ENCODE results near the gene MED22. TPM values are rescaled to one million over a fixed set of nuclear protein-coding genes. Genes with fewer than 3 reads are reported as not detected.

MED22 gene
- total and polyA plus RNA-seq, 2 experiments from 2014 or later = 20.9 to 85.7 TPM

GRCh38 chr9:133348718-133349573, 1.0 kb upstream of the MED22 start:
- ATAC-seq (no peak), DNase-seq (ENCODE audit: low spot score) (no peak)
- Histone ChIP-seq H3K4me1 (ENCODE audit: insufficient read depth) (peaks cover 20% of the 10 kb centered on the region), H3F3A (replicated peaks; ENCODE audit: low read depth) (peaks cover 61% of the 10 kb centered on the region), H3K27ac (ENCODE audit: low read depth) (peak overlapping the region; percentile 96), H3K79me2 (replicated peaks; ENCODE audit: insufficient read depth) (peaks cover 43% of the 10 kb centered on the region), H4K20me1 (replicated peaks; ENCODE audit: insufficient read depth) (peaks cover 52% of the 10 kb centered on the region), H3K27me3 (ENCODE audit: insufficient read depth) (no peaks in the 10 kb centered on the region), H3K4me2 (peak overlapping the region; percentile 99), H3K9me2 (ENCODE audit: insufficient read depth) (no peaks in the 10 kb centered on the region), H3K4me3 (peak overlapping the region; percentile 98), H3K36me3 (ENCODE audit: insufficient read depth) (peaks cover 42% of the 10 kb centered on the region), H2AFZ (no peak overlapping the region)
- TF ChIP-seq CREB1 (CRISPR knock-in tag; IDR thresholded peaks at IDR 0.05; ENCODE audit: low read depth) (no peak), NANOG (IDR thresholded peaks at IDR 0.05; ENCODE audit: borderline replicate concordance) (no peak), ZNF114 (CRISPR knock-in tag; IDR thresholded peaks at IDR 0.05) (no peak), EZH2 (IDR thresholded peaks at IDR 0.05; ENCODE audit: low read depth, unreplicated experiment) (no peak), POLR2AphosphoS5 (IDR thresholded peaks at IDR 0.05; ENCODE audit: low read depth) (no peak), STAT1 (IDR thresholded peaks at IDR 0.05; ENCODE audit: unreplicated experiment) (no peak), JUNB (IDR thresholded peaks at IDR 0.05; ENCODE audit: unreplicated experiment) (no peak), ZNF331 (CRISPR knock-in tag; IDR thresholded peaks at IDR 0.05; ENCODE audit: low read depth) (no peak), CTCF (conservative IDR thresholded peaks at IDR 0.05; ENCODE audit: low read depth in 2 of 2) (no peak), EZH2phosphoT487 (IDR thresholded peaks at IDR 0.05; ENCODE audit: unreplicated experiment) (no peak)
- TF ChIP-seq, protein P1, sequence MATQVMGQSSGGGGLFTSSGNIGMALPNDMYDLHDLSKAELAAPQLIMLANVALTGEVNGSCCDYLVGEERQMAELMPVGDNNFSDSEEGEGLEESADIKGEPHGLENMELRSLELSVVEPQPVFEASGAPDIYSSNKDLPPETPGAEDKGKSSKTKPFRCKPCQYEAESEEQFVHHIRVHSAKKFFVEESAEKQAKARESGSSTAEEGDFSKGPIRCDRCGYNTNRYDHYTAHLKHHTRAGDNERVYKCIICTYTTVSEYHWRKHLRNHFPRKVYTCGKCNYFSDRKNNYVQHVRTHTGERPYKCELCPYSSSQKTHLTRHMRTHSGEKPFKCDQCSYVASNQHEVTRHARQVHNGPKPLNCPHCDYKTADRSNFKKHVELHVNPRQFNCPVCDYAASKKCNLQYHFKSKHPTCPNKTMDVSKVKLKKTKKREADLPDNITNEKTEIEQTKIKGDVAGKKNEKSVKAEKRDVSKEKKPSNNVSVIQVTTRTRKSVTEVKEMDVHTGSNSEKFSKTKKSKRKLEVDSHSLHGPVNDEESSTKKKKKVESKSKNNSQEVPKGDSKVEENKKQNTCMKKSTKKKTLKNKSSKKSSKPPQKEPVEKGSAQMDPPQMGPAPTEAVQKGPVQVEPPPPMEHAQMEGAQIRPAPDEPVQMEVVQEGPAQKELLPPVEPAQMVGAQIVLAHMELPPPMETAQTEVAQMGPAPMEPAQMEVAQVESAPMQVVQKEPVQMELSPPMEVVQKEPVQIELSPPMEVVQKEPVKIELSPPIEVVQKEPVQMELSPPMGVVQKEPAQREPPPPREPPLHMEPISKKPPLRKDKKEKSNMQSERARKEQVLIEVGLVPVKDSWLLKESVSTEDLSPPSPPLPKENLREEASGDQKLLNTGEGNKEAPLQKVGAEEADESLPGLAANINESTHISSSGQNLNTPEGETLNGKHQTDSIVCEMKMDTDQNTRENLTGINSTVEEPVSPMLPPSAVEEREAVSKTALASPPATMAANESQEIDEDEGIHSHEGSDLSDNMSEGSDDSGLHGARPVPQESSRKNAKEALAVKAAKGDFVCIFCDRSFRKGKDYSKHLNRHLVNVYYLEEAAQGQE (IDR thresholded peaks at IDR 0.05; ENCODE audit: unreplicated experiment) = no peak
- TF ChIP-seq, protein P2, sequence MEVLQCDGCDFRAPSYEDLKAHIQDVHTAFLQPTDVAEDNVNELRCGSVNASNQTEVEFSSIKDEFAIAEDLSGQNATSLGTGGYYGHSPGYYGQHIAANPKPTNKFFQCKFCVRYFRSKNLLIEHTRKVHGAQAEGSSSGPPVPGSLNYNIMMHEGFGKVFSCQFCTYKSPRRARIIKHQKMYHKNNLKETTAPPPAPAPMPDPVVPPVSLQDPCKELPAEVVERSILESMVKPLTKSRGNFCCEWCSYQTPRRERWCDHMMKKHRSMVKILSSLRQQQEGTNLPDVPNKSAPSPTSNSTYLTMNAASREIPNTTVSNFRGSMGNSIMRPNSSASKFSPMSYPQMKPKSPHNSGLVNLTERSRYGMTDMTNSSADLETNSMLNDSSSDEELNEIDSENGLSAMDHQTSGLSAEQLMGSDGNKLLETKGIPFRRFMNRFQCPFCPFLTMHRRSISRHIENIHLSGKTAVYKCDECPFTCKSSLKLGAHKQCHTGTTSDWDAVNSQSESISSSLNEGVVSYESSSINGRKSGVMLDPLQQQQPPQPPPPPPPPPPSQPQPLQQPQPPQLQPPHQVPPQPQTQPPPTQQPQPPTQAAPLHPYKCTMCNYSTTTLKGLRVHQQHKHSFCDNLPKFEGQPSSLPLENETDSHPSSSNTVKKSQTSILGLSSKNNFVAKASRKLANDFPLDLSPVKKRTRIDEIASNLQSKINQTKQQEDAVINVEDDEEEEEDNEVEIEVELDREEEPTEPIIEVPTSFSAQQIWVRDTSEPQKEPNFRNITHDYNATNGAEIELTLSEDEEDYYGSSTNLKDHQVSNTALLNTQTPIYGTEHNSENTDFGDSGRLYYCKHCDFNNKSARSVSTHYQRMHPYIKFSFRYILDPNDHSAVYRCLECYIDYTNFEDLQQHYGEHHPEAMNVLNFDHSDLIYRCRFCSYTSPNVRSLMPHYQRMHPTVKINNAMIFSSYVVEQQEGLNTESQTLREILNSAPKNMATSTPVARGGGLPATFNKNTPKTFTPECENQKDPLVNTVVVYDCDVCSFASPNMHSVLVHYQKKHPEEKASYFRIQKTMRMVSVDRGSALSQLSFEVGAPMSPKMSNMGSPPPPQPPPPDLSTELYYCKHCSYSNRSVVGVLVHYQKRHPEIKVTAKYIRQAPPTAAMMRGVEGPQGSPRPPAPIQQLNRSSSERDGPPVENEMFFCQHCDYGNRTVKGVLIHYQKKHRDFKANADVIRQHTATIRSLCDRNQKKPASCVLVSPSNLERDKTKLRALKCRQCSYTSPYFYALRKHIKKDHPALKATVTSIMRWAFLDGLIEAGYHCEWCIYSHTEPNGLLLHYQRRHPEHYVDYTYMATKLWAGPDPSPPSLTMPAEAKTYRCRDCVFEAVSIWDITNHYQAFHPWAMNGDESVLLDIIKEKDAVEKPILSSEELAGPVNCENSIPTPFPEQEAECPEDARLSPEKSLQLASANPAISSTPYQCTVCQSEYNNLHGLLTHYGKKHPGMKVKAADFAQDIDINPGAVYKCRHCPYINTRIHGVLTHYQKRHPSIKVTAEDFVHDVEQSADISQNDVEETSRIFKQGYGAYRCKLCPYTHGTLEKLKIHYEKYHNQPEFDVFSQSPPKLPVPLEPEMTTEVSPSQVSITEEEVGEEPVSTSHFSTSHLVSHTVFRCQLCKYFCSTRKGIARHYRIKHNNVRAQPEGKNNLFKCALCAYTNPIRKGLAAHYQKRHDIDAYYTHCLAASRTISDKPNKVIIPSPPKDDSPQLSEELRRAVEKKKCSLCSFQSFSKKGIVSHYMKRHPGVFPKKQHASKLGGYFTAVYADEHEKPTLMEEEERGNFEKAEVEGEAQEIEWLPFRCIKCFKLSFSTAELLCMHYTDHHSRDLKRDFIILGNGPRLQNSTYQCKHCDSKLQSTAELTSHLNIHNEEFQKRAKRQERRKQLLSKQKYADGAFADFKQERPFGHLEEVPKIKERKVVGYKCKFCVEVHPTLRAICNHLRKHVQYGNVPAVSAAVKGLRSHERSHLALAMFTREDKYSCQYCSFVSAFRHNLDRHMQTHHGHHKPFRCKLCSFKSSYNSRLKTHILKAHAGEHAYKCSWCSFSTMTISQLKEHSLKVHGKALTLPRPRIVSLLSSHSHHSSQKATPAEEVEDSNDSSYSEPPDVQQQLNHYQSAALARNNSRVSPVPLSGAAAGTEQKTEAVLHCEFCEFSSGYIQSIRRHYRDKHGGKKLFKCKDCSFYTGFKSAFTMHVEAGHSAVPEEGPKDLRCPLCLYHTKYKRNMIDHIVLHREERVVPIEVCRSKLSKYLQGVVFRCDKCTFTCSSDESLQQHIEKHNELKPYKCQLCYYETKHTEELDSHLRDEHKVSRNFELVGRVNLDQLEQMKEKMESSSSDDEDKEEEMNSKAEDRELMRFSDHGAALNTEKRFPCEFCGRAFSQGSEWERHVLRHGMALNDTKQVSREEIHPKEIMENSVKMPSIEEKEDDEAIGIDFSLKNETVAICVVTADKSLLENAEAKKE (CRISPR knock-in tag; IDR thresholded peaks at IDR 0.05) = no peak
- TF ChIP-seq, protein P3, sequence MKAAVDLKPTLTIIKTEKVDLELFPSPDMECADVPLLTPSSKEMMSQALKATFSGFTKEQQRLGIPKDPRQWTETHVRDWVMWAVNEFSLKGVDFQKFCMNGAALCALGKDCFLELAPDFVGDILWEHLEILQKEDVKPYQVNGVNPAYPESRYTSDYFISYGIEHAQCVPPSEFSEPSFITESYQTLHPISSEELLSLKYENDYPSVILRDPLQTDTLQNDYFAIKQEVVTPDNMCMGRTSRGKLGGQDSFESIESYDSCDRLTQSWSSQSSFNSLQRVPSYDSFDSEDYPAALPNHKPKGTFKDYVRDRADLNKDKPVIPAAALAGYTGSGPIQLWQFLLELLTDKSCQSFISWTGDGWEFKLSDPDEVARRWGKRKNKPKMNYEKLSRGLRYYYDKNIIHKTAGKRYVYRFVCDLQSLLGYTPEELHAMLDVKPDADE (IDR thresholded peaks at IDR 0.05) = no peak
- H3K9me3 Mint-ChIP-seq = no peaks in the 10 kb centered on the region; the same call in 1 of the 3 replicates
- H3K27ac Mint-ChIP-seq = peak overlapping the region; percentile 100
- peaks cover 86% of the 10 kb centered on the region for H3K36me3 Mint-ChIP-seq (ENCODE audit: low read depth)
- peaks cover 28% of the 10 kb centered on the region for H3K27me3 Mint-ChIP-seq (ENCODE audit: insufficient read depth, low read depth, poor library complexity)
- peak overlapping the region; percentile 94 for H3K4me3 Mint-ChIP-seq
- H3K4me1 Mint-ChIP-seq = peaks cover 23% of the 10 kb centered on the region
